Sigmoid colon (tissue), 7 donors: ENCODE results near the gene SP9. TPM values are rescaled to one million over a fixed set of nuclear protein-coding genes. Genes with fewer than 3 reads are reported as not detected.
"Not testable (repeated sequence)": the region's sequence is repeated elsewhere in the genome, so short reads cannot be mapped to it uniquely, and the experiment has no call there.

Source experiments
- DNase-seq: peaks from one replicate; pipeline ENCODE4 v3.0.0-alpha.2; 2019
- H3K27ac ChIP-seq, 4 donors: fragments of 200-600 bp; sonication (generic); one replicate each; pipeline ENCODE4 v1.5.1; 2016 to 2019; ENCODE audit warnings: mild to moderate bottlenecking in 1 of 4
- H3K27me3 ChIP-seq, 3 donors: fragments of 200-600 bp; sonication (generic); one replicate each; pipeline ENCODE4 v1.5.1; 2019; ENCODE audit warnings: mild to moderate bottlenecking in 1 of 3
- H3K36me3 ChIP-seq, 4 donors: fragments of 200-600 bp; sonication (generic); one replicate each; pipeline ENCODE4 v1.5.1; 2016 to 2019
- H3K4me1 ChIP-seq, 4 donors: fragments of 200-600 bp; sonication (generic); one replicate each; pipeline ENCODE4 v1.5.1; 2017 to 2019
- H3K4me3 ChIP-seq, 4 donors: fragments of 200-600 bp; sonication (generic); one replicate each; pipeline ENCODE4 v1.5.1; 2017 to 2019; ENCODE audit warnings: mild to moderate bottlenecking in 2 of 4, moderate library complexity in 1 of 4
- H3K9me3 ChIP-seq, 4 donors: fragments of 200-600 bp in 3 of 4; sonication (generic) in 3 of 4; one replicate each; pipeline versions ENCODE4 v1.5.1 to v1.6.1; 2013 to 2019
- CTCF ChIP-seq, 4 experiments: fragments of 450-650 bp in 3 of 4; fragments of 200-600 bp in 1 of 4; IDR thresholded peaks; one replicate each; pipeline ENCODE4 v1.5.1; 2016 to 2019; ENCODE audit warnings: antibody characterized with exemption in 4 of 4, mild to moderate bottlenecking in 3 of 4, moderate library complexity in 2 of 4
- EP300 ChIP-seq, 4 donors: sonication (generic); formaldehyde crosslinking; IDR thresholded peaks; one replicate each; pipeline ENCODE4 v1.6.1; 2017; ENCODE audit warnings: antibody characterized with exemption in 4 of 4
- POLR2A ChIP-seq, 2 donors: fragments of 450-650 bp; IDR thresholded peaks; one replicate each; pipeline ENCODE4 v1.6.1; 2016; ENCODE audit warnings: antibody characterized with exemption in 2 of 2, mild to moderate bottlenecking in 2 of 2, moderate library complexity in 2 of 2
- POLR2AphosphoS5 ChIP-seq, 4 donors: sonication (generic); formaldehyde crosslinking; IDR thresholded peaks; one replicate each; pipeline ENCODE4 v1.6.1; 2017; ENCODE audit warnings: antibody characterized with exemption in 4 of 4
- WGBS, 2 donors: extraction: QIAGEN DNeasy Blood & Tissue Kit; methylation state at CpG; one replicate each; pipeline ENCODE4 v1.1.7; 2013; 5-methylcytosine and 5-hydroxymethylcytosine counted together
- intact Hi-C: fragments of 100-400 bp; cut with DNase I; formaldehyde crosslinking; loops from one replicate; pipeline ENCODE4 v1.15.1; 2023
- polyA plus RNA-seq, 3 donors: library from polyadenylated mRNA; stranded (reverse); fragments of 200-250 nt; gene quantifications; one replicate each; pipeline ENCODE4 v1.2.3, GENCODE V29; 2013
- total RNA-seq, 4 donors: library from RNA; depleted of rRNA; stranded (reverse); fragments of >200 nt; gene quantifications; one replicate each; pipeline ENCODE4 v1.1.0, GENCODE V29; 2016
- donor health status: healthy with polysubstance abuse.
- donor health status: Bipolar disorder and iron deficiency.
- donor health status: healthy.

The SP9 gene
- total and polyA plus RNA-seq, 7 donors = not detected

DNA sequence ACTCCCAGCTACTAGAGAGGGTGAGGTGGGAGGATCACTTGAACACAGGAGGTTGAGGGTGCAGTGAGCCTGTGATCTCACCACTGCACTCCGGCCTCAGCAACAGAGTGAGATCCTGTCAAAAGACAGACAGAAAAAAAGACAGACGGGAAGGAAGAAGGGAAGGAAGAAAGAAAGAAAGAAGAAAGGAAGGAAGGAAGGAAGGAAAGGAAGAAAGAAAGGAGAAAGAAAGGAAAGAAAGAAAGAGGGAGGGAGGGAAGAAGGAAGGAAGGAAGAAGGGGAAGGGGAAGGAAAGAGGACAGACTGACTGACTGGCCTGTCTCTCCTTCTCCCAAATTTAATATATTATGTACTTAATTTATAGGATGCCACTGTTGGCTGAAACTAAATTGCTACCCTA is 21.6 kb downstream of the SP9 start:
- TF ChIP-seq CTCF (IDR thresholded peaks at IDR 0.05) (no peak), POLR2A (IDR thresholded peaks at IDR 0.05) (no peak), POLR2AphosphoS5 (IDR thresholded peaks at IDR 0.05) (no peak), EP300 (IDR thresholded peaks at IDR 0.05) (no peak)
- Histone ChIP-seq H3K27me3 (no peaks in the 10 kb centered on the region), H3K4me3 (no peak overlapping the region), H3K9me3 (no peaks in the 10 kb centered on the region), H3K27ac (no peak overlapping the region), H3K36me3 (peaks cover 0 to 4% (median 0%) of the 10 kb centered on the region in 4 donors), H3K4me1 (peaks cover 0 to 11% (median 7%) of the 10 kb centered on the region in 4 donors)
- WGBS, 2 donors = 95 to 99% methylated on average over 2 of the region's 2 CpGs
- intact Hi-C loops = no loop called here
- no peak for DNase-seq

DNA sequence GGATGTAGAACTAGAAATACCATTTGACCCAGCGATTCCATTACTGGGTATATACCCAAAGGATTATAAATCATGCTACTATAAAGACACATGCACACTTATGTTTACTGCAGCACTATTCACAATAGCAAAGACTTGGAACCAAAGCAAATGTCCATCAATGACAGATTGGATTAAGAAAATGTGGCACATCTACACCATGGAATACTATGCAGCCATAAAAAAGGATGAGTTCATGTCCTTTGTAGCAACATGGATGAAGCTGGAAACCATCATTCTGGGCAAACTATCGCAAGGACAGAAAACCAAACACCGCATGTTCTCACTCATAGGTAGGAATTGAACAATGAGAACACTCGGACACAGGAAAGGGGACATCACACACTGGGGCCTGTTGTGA is 24.9 kb downstream of the SP9 start:
- H3K4me3 ChIP-seq, H3K27ac ChIP-seq, H3K27me3 ChIP-seq, DNase-seq, intact Hi-C loops, H3K9me3 ChIP-seq: not testable (repeated sequence)
- Histone ChIP-seq H3K4me1 (peaks cover 0 to 11% (median 7%) of the 10 kb centered on the region in 4 donors), H3K36me3 (peaks cover 0 to 12% (median 4%) of the 10 kb centered on the region in 4 donors)
- 96 to 97% methylated on average over 4 of the region's 4 CpGs for WGBS, 2 donors

DNA sequence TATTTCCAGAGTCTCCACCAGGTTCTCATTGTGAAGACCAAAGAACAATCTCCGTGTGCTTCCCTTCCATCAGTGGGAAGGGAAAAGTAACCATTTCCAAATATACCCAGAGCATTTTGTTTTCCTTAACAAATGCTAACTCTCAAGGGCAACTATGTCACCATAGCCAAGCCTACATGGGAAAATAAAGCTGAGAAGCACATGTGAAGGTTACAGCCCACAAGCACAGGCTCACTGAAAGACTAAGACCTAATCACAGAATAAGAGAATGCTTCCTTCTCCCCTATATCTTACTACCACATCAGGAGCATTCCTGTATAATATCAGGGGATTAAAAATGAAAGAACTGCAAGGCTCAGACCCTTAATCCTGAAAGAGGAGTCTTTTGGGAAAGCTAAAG is 28.2 kb downstream of the SP9 start:
- no peak overlapping the region for H3K4me3 ChIP-seq
- DNase-seq = no peak
- TF ChIP-seq POLR2A (IDR thresholded peaks at IDR 0.05) (no peak), POLR2AphosphoS5 (IDR thresholded peaks at IDR 0.05) (no peak), CTCF (IDR thresholded peaks at IDR 0.05) (no peak), EP300 (IDR thresholded peaks at IDR 0.05) (no peak)
- peaks cover 0 to 3% (median 0%) of the 10 kb centered on the region in 4 donors for H3K9me3 ChIP-seq
- no peak overlapping the region for H3K27ac ChIP-seq
- peaks cover 0 to 25% (median 6%) of the 10 kb centered on the region in 4 donors for H3K36me3 ChIP-seq
- WGBS, 2 donors = 97 to 100% methylated on average over 1 of the region's 1 CpG
- peaks cover 0 to 5% (median 3%) of the 10 kb centered on the region in 4 donors for H3K4me1 ChIP-seq
- intact Hi-C loops = no loop called here
- no peaks in the 10 kb centered on the region for H3K27me3 ChIP-seq

- H3K9me3 ChIP-seq, H3K4me1 ChIP-seq, DNase-seq, H3K4me3 ChIP-seq, intact Hi-C loops, H3K27ac ChIP-seq, H3K27me3 ChIP-seq: not testable (repeated sequence)
- WGBS, 2 donors = 97 to 98% methylated on average over 6 of the region's 6 CpGs
- H3K36me3 ChIP-seq = peaks cover 0 to 33% (median 7%) of the 10 kb centered on the region in 4 donors
These were observed 28.9 kb downstream of the SP9 start for GRCh38 chr2:174363492-174364225.

DNA sequence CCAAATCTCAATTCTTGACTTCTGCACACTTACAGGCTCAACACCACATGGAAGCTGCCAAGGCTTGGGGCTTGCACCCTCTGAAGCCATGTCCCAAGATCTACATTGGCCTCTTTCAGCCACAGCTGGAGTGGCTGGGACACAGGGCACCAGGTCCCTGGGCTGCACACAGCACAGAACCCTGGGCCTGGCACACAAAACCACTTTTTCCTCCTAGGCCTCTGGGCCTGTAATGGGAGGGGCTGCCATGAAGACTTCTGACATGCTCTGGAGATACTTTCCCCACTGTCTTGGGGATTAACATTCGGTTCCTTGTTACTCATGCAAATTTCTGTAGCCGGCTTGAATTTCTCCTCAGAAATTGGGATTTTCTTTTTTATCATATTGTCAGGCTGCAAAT is 29.9 kb downstream of the SP9 start:
- peaks cover 0 to 3% (median 0%) of the 10 kb centered on the region in 4 donors for H3K9me3 ChIP-seq
- no peaks in the 10 kb centered on the region for H3K4me1 ChIP-seq
- intact Hi-C loops = no loop called here
- H3K36me3 ChIP-seq = peaks cover 0 to 41% (median 14%) of the 10 kb centered on the region in 4 donors
- no peaks in the 10 kb centered on the region for H3K27me3 ChIP-seq
- no peak overlapping the region for H3K27ac ChIP-seq
- TF ChIP-seq EP300 (IDR thresholded peaks at IDR 0.05) (no peak), POLR2A (IDR thresholded peaks at IDR 0.05) (no peak), POLR2AphosphoS5 (IDR thresholded peaks at IDR 0.05) (no peak), CTCF (IDR thresholded peaks at IDR 0.05) (no peak)
- no peak for DNase-seq
- H3K4me3 ChIP-seq = no peak overlapping the region
- WGBS, 2 donors = 97 to 98% methylated on average over 2 of the region's 2 CpGs

- DNase-seq = no peak
- intact Hi-C loops = no loop called here
- no peak for TF ChIP-seq EP300 (IDR thresholded peaks at IDR 0.05)
- no peak for TF ChIP-seq CTCF (IDR thresholded peaks at IDR 0.05)
- no peak for TF ChIP-seq POLR2A (IDR thresholded peaks at IDR 0.05)
- no peak for TF ChIP-seq POLR2AphosphoS5 (IDR thresholded peaks at IDR 0.05)
- Histone ChIP-seq H3K4me1 (no peaks in the 10 kb centered on the region), H3K36me3 (peaks cover 0 to 50% (median 19%) of the 10 kb centered on the region in 4 donors), H3K27ac (no peak overlapping the region), H3K27me3 (no peaks in the 10 kb centered on the region), H3K9me3 (peaks cover 0 to 3% (median 0%) of the 10 kb centered on the region in 4 donors), H3K4me3 (no peak overlapping the region)
- 79 to 92% methylated on average over 2 of the region's 2 CpGs for WGBS, 2 donors
These were observed 30.8 kb downstream of the SP9 start for GRCh38 chr2:174365571-174365970.
